SK-N-SH treated with all-trans-retinoic acid at 6 μM for 48 hours (cell line): Measurements from ENCODE around the gene TRAPPC4.
"Not testable (repeated sequence)": the region's sequence is repeated elsewhere in the genome, so short reads cannot be mapped to it uniquely, and the experiment has no call there.

Experiments
- ATAC-seq: fragments of 200-7000 bp; cut with Tn5 transposase; 3 replicates; pipeline ENCODE4 v1.9.1; 2020; ENCODE audit warnings: mild to moderate bottlenecking, moderate library complexity
- ARNTL ChIP-seq: fragments of 450-650 bp; formaldehyde crosslinking; IDR thresholded peaks from 2 replicates; pipeline ENCODE4 v1.5.0; 2020; ENCODE audit warnings: low read depth, mild to moderate bottlenecking, moderate library complexity, borderline replicate concordance
- BACH2 ChIP-seq: fragments of 250-450 bp; sonication (Bioruptor Pico); IDR thresholded peaks from 2 replicates; pipeline ENCODE4 v1.9.0; 2021; ENCODE audit warnings: mild to moderate bottlenecking, borderline replicate concordance
- CREB5 ChIP-seq: fragments of 250-450 bp; sonication (Bioruptor Pico); IDR thresholded peaks from 2 replicates; pipeline ENCODE4 v1.5.1; 2020; ENCODE audit warnings: low read depth, mild to moderate bottlenecking, moderate library complexity
- CSDC2 ChIP-seq: fragments of 250-450 bp; sonication (Bioruptor Pico); IDR thresholded peaks from 2 replicates; pipeline ENCODE4 v1.5.0; 2020; ENCODE audit warnings: mild to moderate bottlenecking, moderate library complexity
- ESRRG ChIP-seq: fragments of 250-450 bp; sonication (Bioruptor Pico); IDR thresholded peaks from 2 replicates; pipeline ENCODE4 v1.6.1; 2021; ENCODE audit warnings: mild to moderate bottlenecking
- ISL1 ChIP-seq: fragments of 250-450 bp; sonication (Bioruptor Pico); IDR thresholded peaks from 2 replicates; pipeline ENCODE4 v2.1.2; 2022; ENCODE audit warnings: mild to moderate bottlenecking, moderate library complexity
- OSR1 ChIP-seq: fragments of 250-450 bp; sonication (Bioruptor Pico); IDR thresholded peaks from 2 replicates; pipeline ENCODE4 v1.8.0; 2022; ENCODE audit warnings: moderate library complexity, mild to moderate bottlenecking, inconsistent platforms
- PATZ1 ChIP-seq: fragments of 250-450 bp; sonication (Bioruptor Pico); IDR thresholded peaks from 2 replicates; pipeline ENCODE4 v1.8.0; 2020; ENCODE audit warnings: mild to moderate bottlenecking, moderate library complexity, borderline replicate concordance
- PPARA ChIP-seq: fragments of 250-450 bp; sonication (Bioruptor Pico); IDR thresholded peaks from 2 replicates; pipeline ENCODE4 v1.5.0; 2020; ENCODE audit warnings: mild to moderate bottlenecking, borderline replicate concordance
- RARB ChIP-seq: fragments of 250-450 bp; sonication (Bioruptor Pico); IDR thresholded peaks from 2 replicates; pipeline ENCODE4 v1.8.0; 2021; ENCODE audit warnings: mild to moderate bottlenecking, moderate library complexity
- SNAI2 ChIP-seq: fragments of 250-450 bp; sonication (Bioruptor Pico); IDR thresholded peaks from 2 replicates; pipeline ENCODE4 v1.5.0; 2020; ENCODE audit warnings: mild to moderate bottlenecking, moderate library complexity
- TOX ChIP-seq: fragments of 250-450 bp; sonication (Bioruptor Pico); IDR thresholded peaks from 2 replicates; pipeline ENCODE4 v1.8.0; 2021; ENCODE audit warnings: mild to moderate bottlenecking, moderate library complexity, borderline replicate concordance
- ZC3H10 ChIP-seq: fragments of 250-450 bp; sonication (Bioruptor Pico); IDR thresholded peaks from 2 replicates; pipeline ENCODE4 v1.5.1; 2021; ENCODE audit warnings: mild to moderate bottlenecking, moderate library complexity
- ZFP3 ChIP-seq: fragments of 250-450 bp; sonication (Bioruptor Pico); IDR thresholded peaks from 2 replicates; pipeline ENCODE4 v1.5.0; 2020; ENCODE audit warnings: mild to moderate bottlenecking, moderate library complexity
- ZFP30 ChIP-seq: fragments of 450-650 bp; formaldehyde crosslinking; IDR thresholded peaks from 2 replicates; pipeline ENCODE4 v1.5.0; 2022; ENCODE audit warnings: mild to moderate bottlenecking, moderate library complexity
- ZNF70 ChIP-seq: fragments of 450-650 bp; formaldehyde crosslinking; IDR thresholded peaks from 2 replicates; pipeline ENCODE4 v1.5.0; 2020; ENCODE audit warnings: mild to moderate bottlenecking, moderate library complexity
- ZNF8 ChIP-seq: fragments of 450-650 bp; formaldehyde crosslinking; IDR thresholded peaks from 2 replicates; pipeline ENCODE4 v1.5.0; 2020; ENCODE audit warnings: mild to moderate bottlenecking, moderate library complexity
- TF ChIP-seq, protein P1 (sequence below): fragments of 250-450 bp; sonication (Bioruptor Pico); IDR thresholded peaks from 2 replicates; pipeline ENCODE4 v1.8.0; 2021; ENCODE audit warnings: low read depth, mild to moderate bottlenecking, moderate library complexity, borderline replicate concordance
- TF ChIP-seq, protein P2 (sequence below): fragments of 250-450 bp; sonication (Bioruptor Pico); IDR thresholded peaks from 2 replicates; pipeline ENCODE4 v1.5.0; 2020; ENCODE audit warnings: mild to moderate bottlenecking, moderate library complexity
- TF ChIP-seq, protein P3 (sequence below): fragments of 250-450 bp; sonication (Bioruptor Pico); IDR thresholded peaks from 2 replicates; pipeline ENCODE4 v1.5.1; 2021; ENCODE audit warnings: mild to moderate bottlenecking, moderate library complexity

Gene TRAPPC4

GRCh38 chr11:119057000-119057769 is 38.6 kb downstream of the TRAPPC4 start, which contains the start of gene HYOU1:
Gene HYOU1, minus strand, starts transcription at chr11:119057205. Its CDS starts 1,045 bp downstream, at chr11:119056160.
- peak; percentile 94 for ATAC-seq
- no peak for TF ChIP-seq CREB5 (CRISPR knock-in tag)
- TF ChIP-seq ISL1 (CRISPR knock-in tag), result no peak
- TF ChIP-seq, protein P1, sequence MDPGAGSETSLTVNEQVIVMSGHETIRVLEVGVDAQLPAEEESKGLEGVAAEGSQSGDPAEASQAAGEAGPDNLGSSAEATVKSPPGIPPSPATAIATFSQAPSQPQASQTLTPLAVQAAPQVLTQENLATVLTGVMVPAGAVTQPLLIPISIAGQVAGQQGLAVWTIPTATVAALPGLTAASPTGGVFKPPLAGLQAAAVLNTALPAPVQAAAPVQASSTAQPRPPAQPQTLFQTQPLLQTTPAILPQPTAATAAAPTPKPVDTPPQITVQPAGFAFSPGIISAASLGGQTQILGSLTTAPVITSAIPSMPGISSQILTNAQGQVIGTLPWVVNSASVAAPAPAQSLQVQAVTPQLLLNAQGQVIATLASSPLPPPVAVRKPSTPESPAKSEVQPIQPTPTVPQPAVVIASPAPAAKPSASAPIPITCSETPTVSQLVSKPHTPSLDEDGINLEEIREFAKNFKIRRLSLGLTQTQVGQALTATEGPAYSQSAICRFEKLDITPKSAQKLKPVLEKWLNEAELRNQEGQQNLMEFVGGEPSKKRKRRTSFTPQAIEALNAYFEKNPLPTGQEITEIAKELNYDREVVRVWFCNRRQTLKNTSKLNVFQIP (CRISPR knock-in tag), result no peak
- no peak for TF ChIP-seq ARNTL (CRISPR knock-in tag)
- TF ChIP-seq TOX (CRISPR knock-in tag), result no peak
- no peak for TF ChIP-seq ZNF70 (CRISPR knock-in tag)
- no peak for TF ChIP-seq BACH2 (CRISPR knock-in tag)
- TF ChIP-seq, protein P2, sequence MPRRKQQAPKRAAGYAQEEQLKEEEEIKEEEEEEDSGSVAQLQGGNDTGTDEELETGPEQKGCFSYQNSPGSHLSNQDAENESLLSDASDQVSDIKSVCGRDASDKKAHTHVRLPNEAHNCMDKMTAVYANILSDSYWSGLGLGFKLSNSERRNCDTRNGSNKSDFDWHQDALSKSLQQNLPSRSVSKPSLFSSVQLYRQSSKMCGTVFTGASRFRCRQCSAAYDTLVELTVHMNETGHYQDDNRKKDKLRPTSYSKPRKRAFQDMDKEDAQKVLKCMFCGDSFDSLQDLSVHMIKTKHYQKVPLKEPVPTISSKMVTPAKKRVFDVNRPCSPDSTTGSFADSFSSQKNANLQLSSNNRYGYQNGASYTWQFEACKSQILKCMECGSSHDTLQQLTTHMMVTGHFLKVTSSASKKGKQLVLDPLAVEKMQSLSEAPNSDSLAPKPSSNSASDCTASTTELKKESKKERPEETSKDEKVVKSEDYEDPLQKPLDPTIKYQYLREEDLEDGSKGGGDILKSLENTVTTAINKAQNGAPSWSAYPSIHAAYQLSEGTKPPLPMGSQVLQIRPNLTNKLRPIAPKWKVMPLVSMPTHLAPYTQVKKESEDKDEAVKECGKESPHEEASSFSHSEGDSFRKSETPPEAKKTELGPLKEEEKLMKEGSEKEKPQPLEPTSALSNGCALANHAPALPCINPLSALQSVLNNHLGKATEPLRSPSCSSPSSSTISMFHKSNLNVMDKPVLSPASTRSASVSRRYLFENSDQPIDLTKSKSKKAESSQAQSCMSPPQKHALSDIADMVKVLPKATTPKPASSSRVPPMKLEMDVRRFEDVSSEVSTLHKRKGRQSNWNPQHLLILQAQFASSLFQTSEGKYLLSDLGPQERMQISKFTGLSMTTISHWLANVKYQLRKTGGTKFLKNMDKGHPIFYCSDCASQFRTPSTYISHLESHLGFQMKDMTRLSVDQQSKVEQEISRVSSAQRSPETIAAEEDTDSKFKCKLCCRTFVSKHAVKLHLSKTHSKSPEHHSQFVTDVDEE (CRISPR knock-in tag), result no peak
- no peak for TF ChIP-seq ZFP30 (CRISPR knock-in tag)
- no peak for TF ChIP-seq CSDC2 (CRISPR knock-in tag)
- TF ChIP-seq PATZ1 (CRISPR knock-in tag), result no peak
- no peak for TF ChIP-seq ZC3H10 (CRISPR knock-in tag)
- no peak for TF ChIP-seq ZNF8 (CRISPR knock-in tag)
- TF ChIP-seq ESRRG (CRISPR knock-in tag), result no peak
- TF ChIP-seq OSR1 (CRISPR knock-in tag), result no peak
- no peak for TF ChIP-seq SNAI2
- no peak for TF ChIP-seq RARB
- TF ChIP-seq, protein P3, sequence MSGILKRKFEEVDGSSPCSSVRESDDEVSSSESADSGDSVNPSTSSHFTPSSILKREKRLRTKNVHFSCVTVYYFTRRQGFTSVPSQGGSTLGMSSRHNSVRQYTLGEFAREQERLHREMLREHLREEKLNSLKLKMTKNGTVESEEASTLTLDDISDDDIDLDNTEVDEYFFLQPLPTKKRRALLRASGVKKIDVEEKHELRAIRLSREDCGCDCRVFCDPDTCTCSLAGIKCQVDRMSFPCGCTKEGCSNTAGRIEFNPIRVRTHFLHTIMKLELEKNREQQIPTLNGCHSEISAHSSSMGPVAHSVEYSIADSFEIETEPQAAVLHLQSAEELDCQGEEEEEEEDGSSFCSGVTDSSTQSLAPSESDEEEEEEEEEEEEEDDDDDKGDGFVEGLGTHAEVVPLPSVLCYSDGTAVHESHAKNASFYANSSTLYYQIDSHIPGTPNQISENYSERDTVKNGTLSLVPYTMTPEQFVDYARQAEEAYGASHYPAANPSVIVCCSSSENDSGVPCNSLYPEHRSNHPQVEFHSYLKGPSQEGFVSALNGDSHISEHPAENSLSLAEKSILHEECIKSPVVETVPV (CRISPR knock-in tag), result no peak

DNA sequence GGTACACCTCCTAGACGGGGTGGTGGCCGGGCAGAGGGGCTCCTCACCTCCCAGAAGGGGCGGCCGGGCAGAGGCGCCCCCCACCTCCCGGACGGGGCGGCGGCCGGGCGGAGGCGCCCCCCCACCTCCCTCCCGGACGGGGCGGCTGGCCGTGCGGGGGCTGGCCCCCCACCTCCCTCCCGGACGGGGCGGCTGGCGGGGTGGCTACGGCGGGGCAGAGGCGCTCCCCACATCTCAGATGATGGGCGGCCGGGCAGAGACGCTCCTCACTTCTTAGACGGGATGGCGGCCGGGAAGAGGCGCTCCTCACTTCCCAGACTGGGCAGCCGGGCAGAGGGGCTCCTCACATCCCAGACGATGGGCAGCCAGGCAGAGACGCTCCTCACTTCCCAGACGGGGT is 40.6 kb downstream of the TRAPPC4 start:
- not testable (repeated sequence) for ATAC-seq

GRCh38 chr11:119061256-119061655 is 42.7 kb downstream of the TRAPPC4 start:
- TF ChIP-seq OSR1 (CRISPR knock-in tag), result no peak
- TF ChIP-seq ZNF8 (CRISPR knock-in tag), result no peak
- no peak for TF ChIP-seq ESRRG (CRISPR knock-in tag)
- no peak for TF ChIP-seq PPARA
- TF ChIP-seq SNAI2, result no peak
- no peak for TF ChIP-seq ISL1 (CRISPR knock-in tag)
- no peak for TF ChIP-seq ZFP3 (CRISPR knock-in tag)
- TF ChIP-seq PATZ1 (CRISPR knock-in tag), result no peak
- TF ChIP-seq CREB5 (CRISPR knock-in tag), result no peak
- no peak for TF ChIP-seq TOX (CRISPR knock-in tag)
- no peak for TF ChIP-seq CSDC2 (CRISPR knock-in tag)
- TF ChIP-seq ZFP30 (CRISPR knock-in tag), result no peak
- TF ChIP-seq ZC3H10 (CRISPR knock-in tag), result no peak
- no peak for TF ChIP-seq RARB
- no peak for ATAC-seq
